SK-N-SH (cell line): ENCODE data around the gene LCN15. TPM values are rescaled to one million over a fixed set of nuclear protein-coding genes. Genes with fewer than 3 reads are reported as not detected.

Experiments used
- CTCF ChIA-PET: fragments of 300-600, 350-600 bp; formaldehyde crosslinking; extraction: SDS; loops from one replicate; lab custom pipeline; 2021; lab: Yijun Ruan, JAX
- POLR2A ChIA-PET: fragments of 350-600 bp; sonication (Branson Sonifier 250); formaldehyde crosslinking; extraction: SDS; loops from one replicate; lab custom pipeline; 2020; ENCODE audit warnings: antibody characterized with exemption, inconsistent platforms; lab: Yijun Ruan, JAX
- DNase-seq: peaks from one replicate; pipeline ENCODE4 v3.0.0; 2012
- H2AFZ ChIP-seq: fragments of 200-600 bp; sonication (generic); 2 replicates; pipeline ENCODE4 v1.8.1; 2016; ENCODE audit warnings: antibody characterized with exemption, mild to moderate bottlenecking, low read depth
- H3F3A ChIP-seq: fragments of 200-600 bp; sonication (generic); replicated peaks from 2 replicates; pipeline ENCODE3; 2016; ENCODE audit warnings: antibody characterized with exemption, mild to moderate bottlenecking; ENCODE audit not compliant: insufficient read depth
- H3K27ac ChIP-seq, 2 experiments: fragments of 200-500 bp in 1 of 2; fragments of 200-600 bp in 1 of 2; sonication (Bioruptor generic) in 1 of 2; sonication (generic), shearing (Covaris generic) in 1 of 2; 2 replicates each; pipeline versions ENCODE4 v1.5.1 to v1.6.1; 2014 to 2016; ENCODE audit warnings: low read depth in 2 of 2, inconsistent platforms in 1 of 2, low read length in 1 of 2, mild to moderate bottlenecking in 1 of 2, mixed read lengths in 1 of 2
- H3K27me3 ChIP-seq: fragments of 200-600 bp; sonication (generic), shearing (Covaris generic); 2 replicates; pipeline ENCODE4 v1.6.1; 2016; ENCODE audit warnings: mixed run types; ENCODE audit not compliant: insufficient read depth
- H3K36me3 ChIP-seq, 2 experiments: fragments of 200-500 bp in 1 of 2; fragments of 200-600 bp in 1 of 2; sonication (Bioruptor generic) in 1 of 2; sonication (generic) in 1 of 2; replicated peaks in 1 of 2; 2 replicates each; pipeline versions ENCODE3 to v1.5.1; 2014 to 2016; ENCODE audit warnings: low read length in 1 of 2, mild to moderate bottlenecking in 1 of 2; ENCODE audit not compliant: insufficient read depth in 2 of 2, control insufficient read depth in 1 of 2
- H3K4me1 ChIP-seq, 2 experiments: fragments of 200-500 bp in 1 of 2; fragments of 200-600 bp in 1 of 2; sonication (Bioruptor generic) in 1 of 2; sonication (generic), shearing (Covaris generic) in 1 of 2; 2 replicates each; pipeline versions ENCODE4 v1.5.1 to v1.6.1; 2014 to 2016; ENCODE audit warnings: low read depth in 1 of 2, low read length in 1 of 2, mixed run types in 1 of 2; ENCODE audit not compliant: insufficient read depth in 2 of 2, control insufficient read depth in 1 of 2
- H3K4me2 ChIP-seq: fragments of 200-600 bp; sonication (generic), shearing (Covaris generic); 2 replicates; pipeline ENCODE4 v1.6.1; 2017; ENCODE audit warnings: mixed run types
- H3K4me3 ChIP-seq, 2 experiments: fragments of 200-500 bp in 1 of 2; fragments of 200-600 bp in 1 of 2; sonication (Bioruptor generic) in 1 of 2; sonication (generic), shearing (Covaris generic) in 1 of 2; 2 replicates each; pipeline versions ENCODE4 v1.5.1 to v1.8.1; 2014 to 2016; ENCODE audit warnings: low read depth in 2 of 2, inconsistent platforms in 1 of 2, low read length in 1 of 2, mild to moderate bottlenecking in 1 of 2, mixed read lengths in 1 of 2, moderate library complexity in 1 of 2
- H3K79me2 ChIP-seq: fragments of 200-600 bp; sonication (generic); 2 replicates; pipeline ENCODE4 v1.8.1; 2017; ENCODE audit warnings: mild to moderate bottlenecking; ENCODE audit not compliant: insufficient read depth
- H3K9ac ChIP-seq: fragments of 200-600 bp; sonication (generic); 2 replicates; pipeline ENCODE4 v1.6.1; 2017; ENCODE audit warnings: mixed run types
- H3K9me2 ChIP-seq: fragments of 200-600 bp; sonication (generic); 2 replicates; pipeline ENCODE4 v1.6.1; 2017; ENCODE audit warnings: mixed run types
- H3K9me3 ChIP-seq: fragments of 200-600 bp; sonication (generic); 2 replicates; pipeline ENCODE4 v1.6.1; 2017; ENCODE audit warnings: mixed run types, mild to moderate bottlenecking, moderate library complexity
- H4K20me1 ChIP-seq: fragments of 200-600 bp; sonication (generic); 2 replicates; pipeline ENCODE4 v1.6.1; 2017; ENCODE audit warnings: mild to moderate bottlenecking, mixed run types; ENCODE audit not compliant: insufficient read depth
- CHD2 ChIP-seq: fragments of 150-350 bp; IDR thresholded peaks from 2 replicates; pipeline ENCODE4 v1.6.1; 2018; ENCODE audit warnings: low read length; ENCODE audit not compliant: partially characterized antibody
- FOSL2 ChIP-seq: IDR thresholded peaks from 2 replicates; pipeline ENCODE4 v1.4.0; 2012; ENCODE audit warnings: low read depth, mild to moderate bottlenecking, moderate library complexity, borderline replicate concordance
- GABPA ChIP-seq: IDR thresholded peaks from 2 replicates; pipeline ENCODE4 v1.4.0; 2012; ENCODE audit warnings: low read depth, mild to moderate bottlenecking
- GATA2 ChIP-seq: sonication (generic); formaldehyde crosslinking; IDR thresholded peaks from 2 replicates; pipeline ENCODE4 v1.5.0; 2020; ENCODE audit warnings: mild to moderate bottlenecking, missing genetic modification reagents
- JUND ChIP-seq: IDR thresholded peaks from 2 replicates; pipeline ENCODE4 v1.4.0; 2012
- RCOR1 ChIP-seq: fragments of 150-350 bp; IDR thresholded peaks from 2 replicates; pipeline ENCODE4 v1.6.1; 2017; ENCODE audit warnings: antibody characterized with exemption, low read length
- TEAD4 ChIP-seq: IDR thresholded peaks from 2 replicates; pipeline ENCODE4 v1.4.0; 2012; ENCODE audit warnings: mild to moderate bottlenecking, borderline replicate concordance; ENCODE audit not compliant: insufficient read depth
- WGBS: methylation state at CpG from one replicate; pipeline ENCODE4 v1.1.6; 2017; ENCODE audit warnings: low lambda C conversion rate; 5-methylcytosine and 5-hydroxymethylcytosine counted together
- polyA plus RNA-seq, 3 experiments: library from polyadenylated mRNA; depleted of rRNA; stranded (reverse); fragments of >200 nt; gene quantifications; 2 replicates each; pipeline ENCODE4 v1.2.3, GENCODE V29; 2012
- TF ChIP-seq, protein P1 (sequence below): IDR thresholded peaks from 2 replicates; pipeline ENCODE4 v1.4.0; 2012; ENCODE audit warnings: low read depth, borderline replicate concordance
- TF ChIP-seq, protein P2 (sequence below): IDR thresholded peaks from 2 replicates; pipeline ENCODE4 v1.4.0; 2012; ENCODE audit warnings: low read depth
- TF ChIP-seq, protein P3 (sequence below): IDR thresholded peaks from 2 replicates; pipeline ENCODE4 v1.4.0; 2012; ENCODE audit warnings: low read depth, borderline replicate concordance

Gene LCN15
- polyA plus RNA-seq, 1 of the 3 experiments (the other 2 are of a cell fraction), result 0.08 TPM

- no peaks in the 10 kb centered on the region for H4K20me1 ChIP-seq
- H3K27me3 ChIP-seq, result peaks cover 42% of the 10 kb centered on the region
- H3K9ac ChIP-seq, result no peak overlapping the region
- H3K9me3 ChIP-seq, result no peaks in the 10 kb centered on the region
- no peaks in the 10 kb centered on the region for H3K79me2 ChIP-seq
- no peaks in the 10 kb centered on the region; a peak in 1 of 4 replicates for H3K4me1 ChIP-seq
- no peak overlapping the region for H3K27ac ChIP-seq
- no peak overlapping the region for H3K4me3 ChIP-seq
- 46% methylated on average over 5 of the region's 5 CpGs for WGBS
- no peak for DNase-seq
- POLR2A ChIA-PET, result interaction anchor here (0.6 kb wide), 1 partner anchor 12 kb away, joined by 3 read pairs; no protein-coding TSS in a partner anchor
- no peak overlapping the region for H2AFZ ChIP-seq
- H3K9me2 ChIP-seq, result no peaks in the 10 kb centered on the region
- H3F3A ChIP-seq, result peaks cover 8% of the 10 kb centered on the region
- CTCF ChIA-PET, result interaction anchor here (0.7 to 8.8 kb wide), 5 partner anchors 7 to 632 kb away, joined by 3 to 57 read pairs (median 4); no protein-coding TSS in a partner anchor
- TF ChIP-seq FOSL2 (no peak), TEAD4 (no peak)
- H3K4me2 ChIP-seq, result no peak overlapping the region
- no peaks in the 10 kb centered on the region for H3K36me3 ChIP-seq
Observed at GRCh38 chr9:136779808-136780207, 15.5 kb upstream of the LCN15 start.

DNA sequence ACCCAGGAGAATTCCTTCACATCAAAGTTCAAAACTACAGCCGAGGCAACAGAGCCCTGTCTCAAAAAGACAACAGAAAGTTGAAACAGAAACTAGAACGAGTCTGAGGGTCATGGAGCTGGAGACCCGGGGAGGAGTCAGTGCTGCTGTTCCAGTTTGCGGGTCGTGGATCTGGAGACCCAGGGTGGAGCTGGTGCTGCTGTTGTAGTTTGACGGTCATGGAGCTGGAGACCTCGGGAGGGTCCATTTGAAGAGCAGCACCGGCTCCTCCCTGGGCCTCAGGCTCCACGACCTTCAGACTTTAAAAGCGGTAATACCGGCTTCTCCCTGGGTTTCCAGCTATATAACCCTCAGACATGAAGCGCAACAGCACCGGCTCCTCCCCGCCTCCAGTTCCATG, 13.0 kb upstream of the LCN15 start:
- ChIA-PET CTCF (interaction anchor here (0.8 to 8.8 kb wide), 7 partner anchors 7 to 258 kb away, joined by 3 to 57 read pairs (median 12); partner anchors contain the start of genes ABCA2 and LCN8), POLR2A (interaction anchor here (1.4 kb wide), 1 partner anchor 49 kb away, joined by 3 read pairs; no protein-coding TSS in a partner anchor)
- no peak for DNase-seq
- Histone ChIP-seq H3K4me1 (no peaks in the 10 kb centered on the region), H2AFZ (no peak overlapping the region), H3K36me3 (no peaks in the 10 kb centered on the region), H3K27ac (no peak overlapping the region), H3K9ac (no peak overlapping the region), H3K9me2 (no peaks in the 10 kb centered on the region), H3K4me3 (no peak overlapping the region), H3K9me3 (no peaks in the 10 kb centered on the region), H3F3A (peaks cover under 1% of the 10 kb centered on the region), H4K20me1 (no peaks in the 10 kb centered on the region), H3K79me2 (no peaks in the 10 kb centered on the region), H3K4me2 (no peak overlapping the region), H3K27me3 (peaks cover 42% of the 10 kb centered on the region)
- 66% methylated on average over 12 of the region's 14 CpGs for WGBS
- TF ChIP-seq, protein P1, sequence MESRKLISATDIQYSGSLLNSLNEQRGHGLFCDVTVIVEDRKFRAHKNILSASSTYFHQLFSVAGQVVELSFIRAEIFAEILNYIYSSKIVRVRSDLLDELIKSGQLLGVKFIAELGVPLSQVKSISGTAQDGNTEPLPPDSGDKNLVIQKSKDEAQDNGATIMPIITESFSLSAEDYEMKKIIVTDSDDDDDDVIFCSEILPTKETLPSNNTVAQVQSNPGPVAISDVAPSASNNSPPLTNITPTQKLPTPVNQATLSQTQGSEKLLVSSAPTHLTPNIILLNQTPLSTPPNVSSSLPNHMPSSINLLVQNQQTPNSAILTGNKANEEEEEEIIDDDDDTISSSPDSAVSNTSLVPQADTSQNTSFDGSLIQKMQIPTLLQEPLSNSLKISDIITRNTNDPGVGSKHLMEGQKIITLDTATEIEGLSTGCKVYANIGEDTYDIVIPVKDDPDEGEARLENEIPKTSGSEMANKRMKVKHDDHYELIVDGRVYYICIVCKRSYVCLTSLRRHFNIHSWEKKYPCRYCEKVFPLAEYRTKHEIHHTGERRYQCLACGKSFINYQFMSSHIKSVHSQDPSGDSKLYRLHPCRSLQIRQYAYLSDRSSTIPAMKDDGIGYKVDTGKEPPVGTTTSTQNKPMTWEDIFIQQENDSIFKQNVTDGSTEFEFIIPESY, result no peak
- TF ChIP-seq GATA2 (CRISPR knock-in tag) (no peak), GABPA (no peak), RCOR1 (no peak), JUND (no peak), CHD2 (no peak)
- TF ChIP-seq, protein P2, sequence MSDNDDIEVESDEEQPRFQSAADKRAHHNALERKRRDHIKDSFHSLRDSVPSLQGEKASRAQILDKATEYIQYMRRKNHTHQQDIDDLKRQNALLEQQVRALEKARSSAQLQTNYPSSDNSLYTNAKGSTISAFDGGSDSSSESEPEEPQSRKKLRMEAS, result no peak
- TF ChIP-seq, protein P3, sequence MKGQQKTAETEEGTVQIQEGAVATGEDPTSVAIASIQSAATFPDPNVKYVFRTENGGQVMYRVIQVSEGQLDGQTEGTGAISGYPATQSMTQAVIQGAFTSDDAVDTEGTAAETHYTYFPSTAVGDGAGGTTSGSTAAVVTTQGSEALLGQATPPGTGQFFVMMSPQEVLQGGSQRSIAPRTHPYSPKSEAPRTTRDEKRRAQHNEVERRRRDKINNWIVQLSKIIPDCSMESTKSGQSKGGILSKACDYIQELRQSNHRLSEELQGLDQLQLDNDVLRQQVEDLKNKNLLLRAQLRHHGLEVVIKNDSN, result no peak
